Activated naive CD4-positive, alpha-beta T cell treated with anti-CD3 and anti-CD28 coated beads for 36 hours (primary cell): Measurements from ENCODE around the gene AUTS2. TPM values are rescaled to one million over a fixed set of nuclear protein-coding genes. Genes with fewer than 3 reads are reported as not detected.

Experiments
- CTCF ChIA-PET: fragments of 350-600 bp; sonication (Branson Sonifier 250); formaldehyde crosslinking; loops from one replicate; lab custom pipeline; 2021; ENCODE audit warnings: antibody characterized with exemption; lab: Charles Lee
- DNase-seq: peaks from one replicate; pipeline ENCODE4 v3.0.0-alpha.2; 2020
- H3K27ac Mint-ChIP-seq: one replicate; pipeline ENCODE4 v1.8.0; 2021; ENCODE audit warnings: mild to moderate bottlenecking, mixed read lengths
- H3K27me3 Mint-ChIP-seq: one replicate; pipeline ENCODE4 v1.8.0; 2021; ENCODE audit warnings: low read depth, mixed read lengths
- H3K36me3 Mint-ChIP-seq: one replicate; pipeline ENCODE4 v1.8.0; 2021; ENCODE audit warnings: low read depth, mixed read lengths
- H3K4me1 Mint-ChIP-seq: one replicate; pipeline ENCODE4 v1.8.0; 2021; ENCODE audit warnings: low read depth, mixed read lengths
- H3K4me3 Mint-ChIP-seq: one replicate; pipeline ENCODE4 v1.8.0; 2021; ENCODE audit warnings: mild to moderate bottlenecking, moderate library complexity, mixed read lengths
- H3K9me3 Mint-ChIP-seq: one replicate; pipeline ENCODE4 v1.8.0; 2021; ENCODE audit warnings: mixed read lengths
- intact Hi-C: fragments of 100-400 bp; cut with micrococcal nuclease; formaldehyde crosslinking; loops from one replicate; pipeline ENCODE4 v1.15.1; 2023
- total RNA-seq, 2 experiments: library from RNA; stranded (reverse); gene quantifications; one replicate each; pipeline ENCODE4 v1.2.3, GENCODE V29; 2021

Gene AUTS2
- total RNA-seq, 2 experiments from 2014 or later: 0.79 to 1.1 TPM

DNA sequence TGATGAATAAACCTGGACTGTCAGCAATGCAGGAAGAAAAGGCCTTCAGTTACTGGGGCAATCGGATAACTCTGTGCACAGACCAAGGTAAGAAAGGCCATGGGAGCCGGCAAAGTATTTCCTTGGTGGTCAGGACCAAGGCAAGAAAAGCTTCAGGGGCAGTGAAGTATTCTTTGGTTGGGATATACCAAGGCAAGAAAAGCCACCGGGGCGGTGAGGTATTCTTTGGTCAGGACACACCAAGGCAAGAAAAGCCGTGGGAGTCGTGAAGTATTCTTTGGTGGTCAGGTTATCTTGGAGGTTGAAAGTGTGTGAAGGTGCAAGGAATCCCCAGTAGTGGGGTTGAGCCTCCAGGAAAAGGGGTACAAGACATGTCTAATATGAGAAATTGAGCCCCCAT, 1238.7 kb downstream of the AUTS2 start:
- no peak overlapping the region for H3K4me3 Mint-ChIP-seq
- CTCF ChIA-PET: no interaction called here
- peaks cover 5% of the 10 kb centered on the region for H3K9me3 Mint-ChIP-seq
- no peaks in the 10 kb centered on the region for H3K36me3 Mint-ChIP-seq
- peaks cover 7% of the 10 kb centered on the region for H3K27me3 Mint-ChIP-seq
- no peaks in the 10 kb centered on the region for H3K4me1 Mint-ChIP-seq
- no peak for DNase-seq
- intact Hi-C loops: no loop called here
- no peak overlapping the region for H3K27ac Mint-ChIP-seq

DNA sequence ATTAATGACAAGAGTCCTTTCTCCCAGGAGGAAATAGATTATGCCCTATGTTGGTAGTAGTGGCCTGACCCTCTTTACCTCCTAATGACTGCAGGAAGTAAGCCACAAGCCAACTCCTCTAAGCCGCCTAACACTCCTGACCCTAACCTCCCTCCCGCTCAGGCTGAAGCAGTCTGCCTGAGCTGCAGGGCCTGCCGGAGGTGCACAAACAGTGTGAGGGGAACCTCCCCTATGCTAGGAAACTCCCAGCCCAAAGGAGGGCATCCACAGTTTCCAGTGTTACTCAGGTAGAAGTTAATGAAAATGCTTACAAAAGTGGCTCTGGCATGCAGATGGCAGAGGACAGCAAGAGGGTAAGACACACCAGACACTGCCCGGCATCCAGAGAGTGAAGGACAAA, 1239.3 kb downstream of the AUTS2 start:
- no peak overlapping the region for H3K4me3 Mint-ChIP-seq
- no peak for DNase-seq
- no peaks in the 10 kb centered on the region for H3K4me1 Mint-ChIP-seq
- H3K9me3 Mint-ChIP-seq: peaks cover 7% of the 10 kb centered on the region
- no peak overlapping the region for H3K27ac Mint-ChIP-seq
- H3K36me3 Mint-ChIP-seq: no peaks in the 10 kb centered on the region
- H3K27me3 Mint-ChIP-seq: peaks cover 7% of the 10 kb centered on the region
- intact Hi-C loops: no loop called here
- CTCF ChIA-PET: no interaction called here

DNA sequence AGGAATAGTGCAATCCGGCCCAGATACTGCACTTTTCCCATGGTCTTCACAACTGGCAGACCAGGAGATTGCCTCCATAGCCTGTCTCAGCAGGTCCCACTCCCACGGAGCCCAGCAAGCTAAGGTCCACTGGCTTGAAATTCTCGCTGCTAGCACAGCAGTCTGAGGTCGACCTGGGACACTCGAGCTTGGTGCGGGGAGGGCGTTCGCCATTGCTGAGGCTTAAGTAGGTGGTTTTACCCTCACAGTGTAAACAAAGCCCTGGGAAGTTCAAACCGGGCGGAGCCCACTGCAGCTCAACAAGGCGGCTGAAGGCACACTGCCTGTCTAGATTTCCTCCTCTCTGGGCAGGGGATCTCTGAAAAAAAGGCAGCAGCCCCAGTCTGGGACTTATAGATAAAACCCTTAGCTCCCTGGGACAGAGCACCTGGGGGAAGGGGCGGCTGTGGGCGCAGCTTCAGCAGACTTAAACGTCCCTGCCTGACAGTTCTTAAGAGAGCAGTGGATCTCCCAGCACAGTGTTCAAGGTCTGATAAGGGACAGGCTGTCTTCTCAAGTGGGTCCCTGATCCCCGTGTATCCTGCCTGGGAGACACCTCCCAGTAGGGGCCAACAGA, 1240.1 kb downstream of the AUTS2 start:
- Mint-ChIP-seq H3K36me3 (no peaks in the 10 kb centered on the region), H3K27ac (no peak overlapping the region), H3K9me3 (peaks cover 8% of the 10 kb centered on the region), H3K4me3 (no peak overlapping the region), H3K27me3 (peaks cover 7% of the 10 kb centered on the region), H3K4me1 (no peaks in the 10 kb centered on the region)
- intact Hi-C loops: no loop called here
- CTCF ChIA-PET: no interaction called here
- no peak for DNase-seq
